GM18520 (cell line): ENCODE measurements around the gene ELMO1.

Source experiments
- ATAC-seq: cut with Tn5 transposase; IDR thresholded peaks from one replicate; pipeline ENCODE4 v1.9.1; 2021; ENCODE audit not compliant: unreplicated experiment

ELMO1 gene

GRCh38 chr7:37320140-37320847 lies 128.4 kb downstream of the ELMO1 start:
- ATAC-seq, result no peak

GRCh38 chr7:37318541-37318940 lies 130.1 kb downstream of the ELMO1 start:
- ATAC-seq, result no peak

GRCh38 chr7:37315772-37316715 lies 132.6 kb downstream of the ELMO1 start:
- ATAC-seq, result no peak

GRCh38 chr7:37312608-37313007 lies 136.1 kb downstream of the ELMO1 start:
- no peak for ATAC-seq

GRCh38 chr7:37311355-37311754 lies 137.3 kb downstream of the ELMO1 start:
- no peak for ATAC-seq

- ATAC-seq, result no peak
Observed at GRCh38 chr7:37310327-37311080, 138.2 kb downstream of the ELMO1 start.

- no peak for ATAC-seq
Observed at GRCh38 chr7:37309493-37309892, 139.2 kb downstream of the ELMO1 start.

- no peak for ATAC-seq
Observed at GRCh38 chr7:37304921-37305320, 143.7 kb downstream of the ELMO1 start.

GRCh38 chr7:37297546-37297945 lies 151.1 kb downstream of the ELMO1 start:
- ATAC-seq, result no peak

GRCh38 chr7:37295401-37295800 lies 153.3 kb downstream of the ELMO1 start:
- ATAC-seq, result no peak

- ATAC-seq, result no peak
Observed at GRCh38 chr7:37290731-37291130, 157.9 kb downstream of the ELMO1 start.

- no peak for ATAC-seq
Observed at GRCh38 chr7:37289781-37290180, 158.9 kb downstream of the ELMO1 start.

GRCh38 chr7:37289367-37289766 lies 159.3 kb downstream of the ELMO1 start:
- ATAC-seq, result no peak

GRCh38 chr7:37287131-37287855 lies 161.4 kb downstream of the ELMO1 start:
- peak; percentile 36 for ATAC-seq

- ATAC-seq, result no peak
Observed at GRCh38 chr7:37286454-37286832, 162.2 kb downstream of the ELMO1 start.

GRCh38 chr7:37285706-37286453 lies 162.8 kb downstream of the ELMO1 start:
- no peak for ATAC-seq

GRCh38 chr7:37284805-37285231 lies 163.8 kb downstream of the ELMO1 start:
- ATAC-seq, result no peak

GRCh38 chr7:37284285-37284684 lies 164.4 kb downstream of the ELMO1 start:
- ATAC-seq, result no peak

GRCh38 chr7:37283716-37284115 lies 164.9 kb downstream of the ELMO1 start:
- no peak for ATAC-seq

- ATAC-seq, result no peak
Observed at GRCh38 chr7:37282927-37283326, 165.7 kb downstream of the ELMO1 start.
